ENCODE measurements around the gene EEFSEC. TPM values are rescaled to one million over a fixed set of nuclear protein-coding genes. Genes with fewer than 3 reads are reported as not detected.

The EEFSEC gene
- total RNA-seq, 3 donors from 2014 or later = 9.7 to 10.9 (median 10.8) TPM

DNA sequence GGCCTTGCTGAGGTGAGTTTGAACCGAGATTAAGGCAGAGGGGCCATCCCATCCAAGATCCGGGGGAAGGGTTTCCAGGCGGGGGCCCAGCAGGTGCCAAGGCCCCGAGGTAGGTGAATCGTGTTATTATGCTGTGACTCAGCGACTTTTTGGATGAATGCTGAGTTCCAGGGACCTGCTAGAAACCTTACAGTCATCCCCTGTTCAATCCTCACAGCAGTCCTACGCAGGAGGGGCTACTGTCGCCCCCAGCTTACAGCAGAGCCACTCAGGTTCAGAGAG lies 272.5 kb downstream of the EEFSEC start:
- no peak for DNase-seq
- Histone ChIP-seq H3K9me3 (no peaks in the 10 kb centered on the region), H3K36me3 (ENCODE audit: low read depth) (no peaks in the 10 kb centered on the region), H3K4me3 (no peak overlapping the region), H3K4me1 (ENCODE audit: low read depth) (no peaks in the 10 kb centered on the region)
- intact Hi-C loops (cut with DNase I, micrococcal nuclease) = loop anchor here in 1 of 2 donors (10.0 kb wide), 1 partner anchor 179 kb away; no protein-coding TSS in a partner anchor
- no peak for TF ChIP-seq CTCF (IDR thresholded peaks at IDR 0.05)
- no peak for ATAC-seq

DNA sequence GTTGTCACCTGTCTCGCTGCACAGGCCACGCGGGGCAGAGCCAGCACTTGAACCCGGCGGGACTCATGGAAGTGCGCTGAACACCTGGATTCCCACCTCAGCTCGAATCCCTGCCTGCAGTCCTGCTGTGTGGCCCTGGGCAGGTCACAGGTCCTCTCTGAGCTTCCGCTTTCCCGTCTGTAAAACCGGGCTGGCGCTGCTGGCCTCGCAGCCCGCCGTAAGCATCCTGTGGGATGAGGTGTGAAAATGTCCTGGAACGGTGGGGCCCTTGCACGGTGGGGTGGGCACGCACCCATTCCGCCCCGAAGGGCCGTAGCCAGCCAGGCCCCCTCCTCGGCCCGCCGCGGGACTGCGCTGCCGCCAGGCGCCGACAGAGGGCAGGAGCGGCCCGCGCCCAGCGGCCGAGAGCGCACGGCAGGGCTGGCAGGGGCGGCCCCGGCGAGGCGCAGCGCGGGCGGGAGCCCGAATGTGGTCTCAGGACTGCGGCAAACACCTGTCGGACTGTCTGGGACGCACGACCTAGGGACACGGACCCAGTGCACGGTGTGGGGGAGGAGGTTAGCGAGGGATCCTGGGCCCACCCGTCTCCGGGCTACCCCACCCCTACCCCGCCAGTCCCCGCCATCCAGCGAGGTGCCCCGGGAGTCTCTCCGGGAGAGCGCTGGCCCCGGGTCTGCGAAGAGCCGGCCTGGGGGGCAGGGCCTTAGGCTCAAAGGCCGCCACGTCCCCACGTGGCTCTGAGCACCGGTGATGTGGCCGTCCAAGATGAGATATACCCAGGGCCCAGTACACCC lies 273.0 kb downstream of the EEFSEC start:
- Histone ChIP-seq H3K36me3 (ENCODE audit: low read depth) (no peaks in the 10 kb centered on the region), H3K9me3 (no peaks in the 10 kb centered on the region), H3K4me1 (ENCODE audit: low read depth) (no peaks in the 10 kb centered on the region), H3K4me3 (no peak overlapping the region)
- peak; percentile 95 for TF ChIP-seq CTCF (IDR thresholded peaks at IDR 0.05)
- DNase-seq (peak in 2 of 3 donors; percentile 36 to 62), ATAC-seq (peak; percentile 90)
- intact Hi-C loops (cut with DNase I, micrococcal nuclease) = loop anchor here in 1 of 2 donors (10.0 kb wide), 1 partner anchor 178 kb away; no protein-coding TSS in a partner anchor

DNA sequence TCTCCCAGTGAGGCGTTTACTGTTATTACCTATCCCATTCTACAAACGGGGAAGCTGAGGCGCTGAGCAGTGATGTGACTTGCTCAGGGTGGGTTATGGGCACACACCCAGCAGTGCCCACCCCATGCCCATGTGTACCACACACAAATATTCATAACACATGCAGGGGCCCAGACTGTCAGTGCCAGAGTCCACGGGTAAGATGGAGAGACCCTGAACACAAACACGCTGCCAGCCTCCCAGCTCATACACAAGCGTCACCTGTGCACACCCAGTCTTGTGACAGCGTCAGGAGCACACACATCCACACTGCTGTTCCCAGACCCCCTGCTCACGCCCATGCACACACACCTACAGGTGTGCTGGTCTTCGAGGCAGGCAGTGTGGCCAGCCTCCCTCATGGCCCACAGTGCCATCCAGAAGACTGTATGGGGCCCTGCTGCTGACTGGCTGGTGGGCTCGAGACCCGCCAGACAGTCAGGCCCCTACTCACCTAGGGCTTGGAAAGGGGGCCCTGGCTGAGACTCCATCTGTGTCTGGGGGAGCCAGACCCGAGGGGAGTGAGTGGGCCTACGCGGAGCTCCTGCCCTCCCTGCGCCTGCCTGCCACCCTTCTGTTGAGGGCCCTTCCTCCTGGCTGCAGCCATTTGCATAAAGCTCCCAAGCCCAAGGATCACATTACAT lies 274.0 kb downstream of the EEFSEC start:
- H3K9me3 ChIP-seq = no peaks in the 10 kb centered on the region
- H3K36me3 ChIP-seq (ENCODE audit: low read depth) = no peaks in the 10 kb centered on the region
- TF ChIP-seq CTCF (IDR thresholded peaks at IDR 0.05) = no peak
- H3K4me1 ChIP-seq (ENCODE audit: low read depth) = peaks cover 2% of the 10 kb centered on the region
- H3K4me3 ChIP-seq = no peak overlapping the region
- ATAC-seq (no peak), DNase-seq (no peak)
- intact Hi-C loops (cut with DNase I, micrococcal nuclease) = loop anchor here in 1 of 2 donors (10.0 kb wide), 1 partner anchor 177 kb away; no protein-coding TSS in a partner anchor

- intact Hi-C loops (cut with DNase I, micrococcal nuclease) = loop anchor here in 1 of 2 donors (10.0 kb wide), 1 partner anchor 177 kb away; no protein-coding TSS in a partner anchor
- Histone ChIP-seq H3K36me3 (ENCODE audit: low read depth) (no peaks in the 10 kb centered on the region), H3K9me3 (no peaks in the 10 kb centered on the region), H3K4me3 (no peak overlapping the region), H3K4me1 (ENCODE audit: low read depth) (peaks cover 8% of the 10 kb centered on the region)
- TF ChIP-seq CTCF (IDR thresholded peaks at IDR 0.05) = no peak
- ATAC-seq = no peak
- no peak for DNase-seq
These were observed 274.9 kb downstream of the EEFSEC start for GRCh38 chr3:128427872-128428822.

DNA sequence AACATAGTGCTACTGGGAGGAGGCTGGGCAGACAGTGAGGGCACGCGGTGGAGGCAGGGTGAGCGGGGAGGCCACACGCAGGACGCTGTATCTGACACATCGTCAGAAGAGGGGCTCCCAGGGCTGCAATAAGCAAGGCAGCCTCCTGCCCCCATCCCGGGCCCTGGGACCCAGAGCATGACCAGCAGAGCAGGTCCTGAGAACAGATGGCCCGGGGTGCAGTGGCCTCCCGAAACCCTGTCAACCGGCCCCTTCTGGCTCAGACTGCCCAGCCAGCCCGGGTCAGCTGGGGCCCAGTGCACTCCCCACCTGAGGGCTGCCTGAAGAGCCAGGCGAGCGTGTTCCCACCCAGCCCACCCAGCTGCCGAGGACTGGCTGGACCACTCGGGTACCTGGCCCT lies 276.0 kb downstream of the EEFSEC start:
- TF ChIP-seq CTCF (IDR thresholded peaks at IDR 0.05) = no peak
- Histone ChIP-seq H3K36me3 (ENCODE audit: low read depth) (no peaks in the 10 kb centered on the region), H3K4me3 (no peak overlapping the region), H3K4me1 (ENCODE audit: low read depth) (peaks cover 8% of the 10 kb centered on the region), H3K9me3 (no peaks in the 10 kb centered on the region)
- DNase-seq (no peak), ATAC-seq (no peak)
- intact Hi-C loops (cut with DNase I, micrococcal nuclease) = loop anchor here in 1 of 2 donors (10.0 kb wide), 1 partner anchor 176 kb away; no protein-coding TSS in a partner anchor

All from mucosa of descending colon (tissue), 3 donors.